Inflammatory macrophage treated with lipopolysaccharide for 4 hours (primary cell): ENCODE results near the gene ZCCHC24.

Experiments used
- DNase-seq: peaks from one replicate; pipeline ENCODE4 v3.0.0-alpha.2; 2020

The ZCCHC24 gene

GRCh38 chr10:79445161-79445976 lies at the start of gene ZCCHC24:
TSS of gene ZCCHC24 (minus strand) at chr10:79445624. CDS start at chr10:79445440, 184 bp downstream.
- peak; percentile 96 for DNase-seq

GRCh38 chr10:79493806-79494205 lies 48.4 kb upstream of the ZCCHC24 start:
- DNase-seq, result no peak

- DNase-seq, result no peak
Observed at GRCh38 chr10:79492839-79493238, 47.4 kb upstream of the ZCCHC24 start.

GRCh38 chr10:79492256-79492655 lies 46.8 kb upstream of the ZCCHC24 start:
- no peak for DNase-seq

- DNase-seq, result peak; percentile 55
Observed at GRCh38 chr10:79491143-79491835, 45.9 kb upstream of the ZCCHC24 start.

GRCh38 chr10:79490400-79491142 lies 45.1 kb upstream of the ZCCHC24 start:
- no peak for DNase-seq

GRCh38 chr10:79488870-79489269 lies 43.4 kb upstream of the ZCCHC24 start:
- no peak for DNase-seq

GRCh38 chr10:79488336-79488735 lies 42.9 kb upstream of the ZCCHC24 start:
- DNase-seq, result peak; percentile 8

- DNase-seq, result peak; percentile 50
Observed at GRCh38 chr10:79487296-79488194, 42.1 kb upstream of the ZCCHC24 start.

- no peak for DNase-seq
Observed at GRCh38 chr10:79484476-79484875, 39.1 kb upstream of the ZCCHC24 start.

GRCh38 chr10:79483948-79484347 lies 38.5 kb upstream of the ZCCHC24 start:
- DNase-seq, result no peak

GRCh38 chr10:79483299-79483698 lies 37.9 kb upstream of the ZCCHC24 start:
- no peak for DNase-seq

GRCh38 chr10:79482741-79483140 lies 37.3 kb upstream of the ZCCHC24 start:
- no peak for DNase-seq

- DNase-seq, result no peak
Observed at GRCh38 chr10:79482304-79482703, 36.9 kb upstream of the ZCCHC24 start.

- DNase-seq, result no peak
Observed at GRCh38 chr10:79479283-79479909, 34.0 kb upstream of the ZCCHC24 start.

GRCh38 chr10:79477456-79477855 lies 32.0 kb upstream of the ZCCHC24 start:
- no peak for DNase-seq

- no peak for DNase-seq
Observed at GRCh38 chr10:79476645-79477044, 31.2 kb upstream of the ZCCHC24 start.

GRCh38 chr10:79475877-79476276 lies 30.5 kb upstream of the ZCCHC24 start:
- no peak for DNase-seq

- DNase-seq, result no peak
Observed at GRCh38 chr10:79475119-79475653, 29.8 kb upstream of the ZCCHC24 start.

GRCh38 chr10:79473496-79474095 lies 28.2 kb upstream of the ZCCHC24 start:
- DNase-seq, result peak; percentile 41

- no peak for DNase-seq
Observed at GRCh38 chr10:79472951-79473350, 27.5 kb upstream of the ZCCHC24 start.
